ENCODE data around the gene C1orf198. TPM values are rescaled to one million over a fixed set of nuclear protein-coding genes. Genes with fewer than 3 reads are reported as not detected.

The C1orf198 gene
- polyA plus RNA-seq, 2 donors, result 7.8 to 10.0 TPM

DNA sequence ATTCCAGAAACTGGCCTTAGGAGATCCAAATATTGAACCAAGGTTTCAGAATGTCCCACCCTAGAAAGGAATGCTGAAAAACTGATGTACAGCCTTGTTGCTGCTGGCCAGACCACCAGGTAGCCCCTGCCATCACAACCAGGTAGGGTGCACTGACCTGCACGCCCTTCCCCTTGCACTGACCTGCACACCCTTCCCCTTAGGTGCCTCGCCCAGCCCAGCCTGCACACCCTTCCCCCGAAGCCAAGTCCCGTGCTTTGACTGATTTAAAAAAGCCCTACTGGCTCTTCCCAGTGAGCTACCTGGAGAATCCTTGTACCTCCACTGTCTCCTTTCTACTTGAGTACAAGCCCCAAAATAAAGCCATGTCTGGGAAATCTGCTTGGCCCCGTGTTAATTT, 26.3 kb upstream of the C1orf198 start:
- Histone ChIP-seq H3K27me3 (ENCODE audit: control insufficient read depth in 1 of 2, insufficient read depth in 2 of 2, low read length in 2 of 2) (no peaks in the 10 kb centered on the region), H3K9me3 (ENCODE audit: control insufficient read depth in 2 of 2, insufficient read depth in 1 of 2, low read depth in 1 of 2, low read length in 1 of 2) (no peaks in the 10 kb centered on the region), H3K4me1 (ENCODE audit: control insufficient read depth in 2 of 2, insufficient read depth in 2 of 2, low read length in 1 of 2) (no peaks in the 10 kb centered on the region), H3K4me3 (ENCODE audit: low read depth in 1 of 2, low read length in 2 of 2) (no peak overlapping the region), H3K36me3 (ENCODE audit: control insufficient read depth in 2 of 2, insufficient read depth in 2 of 2, low read length in 1 of 2) (no peaks in the 10 kb centered on the region), H3K27ac (ENCODE audit: low read depth in 2 of 2, low read length in 1 of 2) (no peak overlapping the region)
- 79 to 85% methylated on average over 5 of the region's 5 CpGs for WGBS, 2 donors

DNA sequence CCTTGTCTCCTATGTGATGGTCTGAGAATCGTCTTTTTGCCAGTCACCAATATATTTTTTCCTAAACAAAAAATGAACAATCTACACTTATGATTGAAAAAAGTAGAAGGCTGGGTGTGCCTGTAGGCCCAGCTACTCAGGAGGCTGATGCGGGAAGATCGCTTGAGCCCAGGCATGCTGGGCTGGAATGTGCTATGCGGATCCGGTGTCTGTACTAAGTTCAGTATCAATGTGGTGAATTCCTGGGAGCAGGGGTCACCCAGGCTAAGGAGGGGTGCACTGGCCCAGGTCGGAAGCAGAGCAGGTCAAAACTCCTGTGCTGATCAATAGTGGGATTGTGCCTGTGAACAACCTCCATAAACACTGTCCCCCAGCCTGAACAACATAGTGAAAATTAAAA, 25.7 kb upstream of the C1orf198 start:
- 90 to 93% methylated on average over 6 of the region's 6 CpGs for WGBS, 2 donors
- Histone ChIP-seq H3K27ac (ENCODE audit: low read depth in 2 of 2, low read length in 1 of 2) (no peak overlapping the region), H3K27me3 (ENCODE audit: control insufficient read depth in 1 of 2, insufficient read depth in 2 of 2, low read length in 2 of 2) (no peaks in the 10 kb centered on the region), H3K4me1 (ENCODE audit: control insufficient read depth in 2 of 2, insufficient read depth in 2 of 2, low read length in 1 of 2) (no peaks in the 10 kb centered on the region), H3K9me3 (ENCODE audit: control insufficient read depth in 2 of 2, insufficient read depth in 1 of 2, low read depth in 1 of 2, low read length in 1 of 2) (no peaks in the 10 kb centered on the region), H3K4me3 (ENCODE audit: low read depth in 1 of 2, low read length in 2 of 2) (no peak overlapping the region), H3K36me3 (ENCODE audit: control insufficient read depth in 2 of 2, insufficient read depth in 2 of 2, low read length in 1 of 2) (no peaks in the 10 kb centered on the region)

DNA sequence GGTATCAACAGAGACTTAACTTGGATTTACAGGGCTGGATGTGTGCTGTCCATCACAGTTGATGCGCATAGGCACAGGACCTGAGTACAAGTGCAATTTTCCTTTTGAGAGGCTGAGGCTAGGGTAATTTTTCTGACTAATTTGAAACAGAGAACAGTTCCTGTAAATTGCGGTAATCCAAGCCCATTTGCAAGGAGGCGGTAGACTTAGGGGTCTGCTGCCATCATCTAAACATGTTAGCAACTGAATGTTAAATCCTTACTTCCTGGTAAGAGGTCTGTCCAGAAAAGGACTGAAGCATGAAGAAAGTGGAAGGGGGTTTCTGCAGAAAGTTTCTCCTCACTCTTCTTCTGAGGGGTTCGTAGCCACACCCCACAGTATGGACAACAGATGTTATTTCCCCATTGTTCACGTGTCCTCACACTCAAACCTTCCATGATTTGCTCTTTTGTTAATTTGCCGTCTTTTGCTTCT, 23.7 kb upstream of the C1orf198 start:
- no peak overlapping the region for H3K27ac ChIP-seq (ENCODE audit: low read depth in 2 of 2, low read length in 1 of 2)
- 74 to 80% methylated on average over 6 of the region's 6 CpGs for WGBS, 2 donors
- H3K4me3 ChIP-seq (ENCODE audit: low read depth in 1 of 2, low read length in 2 of 2), result no peak overlapping the region
- H3K9me3 ChIP-seq (ENCODE audit: control insufficient read depth in 2 of 2, insufficient read depth in 1 of 2, low read depth in 1 of 2, low read length in 1 of 2), result no peaks in the 10 kb centered on the region
- no peaks in the 10 kb centered on the region for H3K4me1 ChIP-seq (ENCODE audit: control insufficient read depth in 2 of 2, insufficient read depth in 2 of 2, low read length in 1 of 2)
- no peaks in the 10 kb centered on the region for H3K27me3 ChIP-seq (ENCODE audit: control insufficient read depth in 1 of 2, insufficient read depth in 2 of 2, low read length in 2 of 2)
- no peaks in the 10 kb centered on the region for H3K36me3 ChIP-seq (ENCODE audit: control insufficient read depth in 2 of 2, insufficient read depth in 2 of 2, low read length in 1 of 2)

DNA sequence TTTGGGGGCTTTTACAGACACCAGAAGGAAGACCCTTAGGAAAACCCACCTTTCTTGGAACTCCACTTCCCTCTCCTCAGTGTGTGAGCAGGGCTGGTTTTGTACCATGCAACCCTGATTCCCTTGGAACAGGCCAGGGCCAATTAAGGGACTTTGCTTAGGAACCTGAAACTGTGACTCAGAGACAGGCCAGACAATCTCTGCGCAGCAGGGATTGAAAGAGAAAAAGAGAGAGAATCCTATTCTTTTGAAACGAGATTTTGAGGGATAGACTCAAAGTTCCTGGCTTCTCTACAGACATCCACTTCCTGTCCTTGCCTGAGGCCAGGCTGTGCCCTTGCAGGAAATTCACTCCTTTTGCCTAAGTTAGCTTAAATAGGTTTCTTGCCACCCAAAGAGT, 23.1 kb upstream of the C1orf198 start:
- peak overlapping the region in 1 of 2 donors; percentile 27 for H3K27ac ChIP-seq (ENCODE audit: low read depth in 2 of 2, low read length in 1 of 2)
- H3K36me3 ChIP-seq (ENCODE audit: control insufficient read depth in 2 of 2, insufficient read depth in 2 of 2, low read length in 1 of 2), result no peaks in the 10 kb centered on the region
- H3K4me1 ChIP-seq (ENCODE audit: control insufficient read depth in 2 of 2, insufficient read depth in 2 of 2, low read length in 1 of 2), result no peaks in the 10 kb centered on the region
- H3K27me3 ChIP-seq (ENCODE audit: control insufficient read depth in 1 of 2, insufficient read depth in 2 of 2, low read length in 2 of 2), result no peaks in the 10 kb centered on the region
- no peaks in the 10 kb centered on the region for H3K9me3 ChIP-seq (ENCODE audit: control insufficient read depth in 2 of 2, insufficient read depth in 1 of 2, low read depth in 1 of 2, low read length in 1 of 2)
- WGBS, 2 donors, result 25 to 44% methylated on average over 2 of the region's 2 CpGs
- no peak overlapping the region for H3K4me3 ChIP-seq (ENCODE audit: low read depth in 1 of 2, low read length in 2 of 2)

DNA sequence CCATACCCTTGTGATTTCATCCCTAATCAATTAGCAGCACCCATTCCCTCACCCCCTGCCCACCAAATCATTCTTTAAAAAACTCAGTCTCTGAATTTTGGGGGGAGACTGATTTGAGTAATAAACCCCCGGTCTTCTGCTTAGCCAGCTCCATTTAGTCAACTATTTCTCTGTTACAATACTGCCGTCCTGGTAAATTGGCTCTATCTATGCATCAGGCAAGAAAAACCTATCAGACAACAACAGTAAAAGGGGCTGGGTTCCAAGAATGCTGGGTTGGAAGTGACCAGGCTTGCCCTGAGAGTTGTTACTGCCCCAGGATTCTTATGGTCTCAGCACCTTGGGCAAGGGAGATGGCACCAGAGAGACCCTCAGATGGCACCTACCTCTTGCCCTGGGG, 16.3 kb upstream of the C1orf198 start:
- Histone ChIP-seq H3K36me3 (ENCODE audit: control insufficient read depth in 2 of 2, insufficient read depth in 2 of 2, low read length in 1 of 2) (no peaks in the 10 kb centered on the region), H3K4me3 (ENCODE audit: low read depth in 1 of 2, low read length in 2 of 2) (no peak overlapping the region), H3K4me1 (ENCODE audit: control insufficient read depth in 2 of 2, insufficient read depth in 2 of 2, low read length in 1 of 2) (no peaks in the 10 kb centered on the region), H3K27me3 (ENCODE audit: control insufficient read depth in 1 of 2, insufficient read depth in 2 of 2, low read length in 2 of 2) (no peaks in the 10 kb centered on the region), H3K27ac (ENCODE audit: low read depth in 2 of 2, low read length in 1 of 2) (no peak overlapping the region), H3K9me3 (ENCODE audit: control insufficient read depth in 2 of 2, insufficient read depth in 1 of 2, low read depth in 1 of 2, low read length in 1 of 2) (peaks cover 8 to 10% of the 10 kb centered on the region in 2 donors)
- 88 to 90% methylated on average over 2 of the region's 2 CpGs for WGBS, 2 donors

DNA sequence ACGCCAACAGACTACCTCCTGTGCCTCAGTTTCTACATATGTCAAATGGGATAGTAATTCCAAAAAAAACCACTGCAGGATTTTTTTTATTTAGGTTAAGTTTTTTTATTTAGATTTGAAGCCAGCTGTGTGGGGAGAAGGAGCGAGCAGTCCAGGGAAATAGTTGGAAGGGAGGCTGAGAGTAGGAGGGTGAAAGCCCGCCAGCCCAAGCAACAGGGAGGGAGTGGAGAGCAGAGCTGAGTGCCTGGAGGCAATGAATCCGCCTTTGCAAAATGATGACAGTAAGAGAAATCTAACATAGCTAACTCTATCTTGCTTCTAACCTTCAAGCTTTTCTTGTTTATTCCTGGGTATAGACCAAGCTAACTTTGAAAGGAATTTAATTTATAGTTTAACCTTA, 15.6 kb upstream of the C1orf198 start:
- WGBS, 2 donors, result 63 to 73% methylated on average over 4 of the region's 4 CpGs
- H3K27me3 ChIP-seq (ENCODE audit: control insufficient read depth in 1 of 2, insufficient read depth in 2 of 2, low read length in 2 of 2), result no peaks in the 10 kb centered on the region
- H3K4me1 ChIP-seq (ENCODE audit: control insufficient read depth in 2 of 2, insufficient read depth in 2 of 2, low read length in 1 of 2), result no peaks in the 10 kb centered on the region
- H3K4me3 ChIP-seq (ENCODE audit: low read depth in 1 of 2, low read length in 2 of 2), result no peak overlapping the region
- peaks cover 8 to 10% of the 10 kb centered on the region in 2 donors for H3K9me3 ChIP-seq (ENCODE audit: control insufficient read depth in 2 of 2, insufficient read depth in 1 of 2, low read depth in 1 of 2, low read length in 1 of 2)
- H3K27ac ChIP-seq (ENCODE audit: low read depth in 2 of 2, low read length in 1 of 2), result no peak overlapping the region
- no peaks in the 10 kb centered on the region for H3K36me3 ChIP-seq (ENCODE audit: control insufficient read depth in 2 of 2, insufficient read depth in 2 of 2, low read length in 1 of 2)

DNA sequence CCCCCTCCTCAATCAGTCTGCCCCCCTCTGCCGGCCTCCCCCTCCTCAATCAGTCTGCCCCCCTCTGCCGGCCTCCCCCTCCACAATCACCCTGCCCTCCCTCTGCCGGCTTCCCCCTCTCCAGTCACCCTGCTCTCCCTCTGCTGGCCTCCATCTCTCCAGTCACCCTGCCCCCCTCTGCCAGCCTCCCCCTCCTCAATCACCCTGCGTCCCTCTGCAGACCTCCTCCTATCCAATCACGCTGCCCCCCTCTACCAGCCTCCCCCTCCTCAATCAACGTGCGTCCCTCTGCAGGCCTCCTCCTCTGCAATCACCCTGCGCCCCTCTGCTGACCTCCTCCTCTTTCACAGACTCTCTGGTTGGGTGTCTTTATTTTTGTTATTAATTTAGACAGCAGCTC, 11.5 kb upstream of the C1orf198 start:
- 47 to 54% methylated on average over 8 of the region's 8 CpGs for WGBS, 2 donors
- H3K4me3 ChIP-seq (ENCODE audit: low read depth in 1 of 2, low read length in 2 of 2), result no peak overlapping the region
- no peaks in the 10 kb centered on the region for H3K36me3 ChIP-seq (ENCODE audit: control insufficient read depth in 2 of 2, insufficient read depth in 2 of 2, low read length in 1 of 2)
- H3K27ac ChIP-seq (ENCODE audit: low read depth in 2 of 2, low read length in 1 of 2), result no peak overlapping the region
- H3K9me3 ChIP-seq (ENCODE audit: control insufficient read depth in 2 of 2, insufficient read depth in 1 of 2, low read depth in 1 of 2, low read length in 1 of 2), result peaks cover under 1 to 1% of the 10 kb centered on the region in 2 donors
- no peaks in the 10 kb centered on the region for H3K27me3 ChIP-seq (ENCODE audit: control insufficient read depth in 1 of 2, insufficient read depth in 2 of 2, low read length in 2 of 2)
- peaks cover 0 to 4% of the 10 kb centered on the region in 2 donors for H3K4me1 ChIP-seq (ENCODE audit: control insufficient read depth in 2 of 2, insufficient read depth in 2 of 2, low read length in 1 of 2)

DNA sequence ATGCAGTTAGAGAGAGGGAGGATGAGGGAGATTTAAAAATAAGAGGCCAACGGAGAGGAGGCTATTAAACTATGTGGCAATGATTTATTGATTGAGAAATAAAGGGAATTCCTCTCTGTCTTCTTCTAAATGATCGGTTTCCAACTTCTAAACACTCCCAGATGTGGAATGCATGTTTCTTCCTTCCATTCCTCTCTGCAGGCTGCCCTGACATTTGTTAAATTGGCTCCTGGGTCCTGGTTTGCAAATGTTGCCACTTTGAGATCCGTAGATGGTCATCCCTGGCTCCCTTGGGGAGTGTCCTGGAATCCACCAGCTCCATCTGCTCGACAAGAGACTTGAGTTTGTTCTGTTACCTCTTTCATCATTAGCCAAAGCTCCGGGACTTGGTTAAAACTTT, 10.3 kb upstream of the C1orf198 start:
- peaks cover 0 to 4% of the 10 kb centered on the region in 2 donors for H3K4me1 ChIP-seq (ENCODE audit: control insufficient read depth in 2 of 2, insufficient read depth in 2 of 2, low read length in 1 of 2)
- no peaks in the 10 kb centered on the region for H3K36me3 ChIP-seq (ENCODE audit: control insufficient read depth in 2 of 2, insufficient read depth in 2 of 2, low read length in 1 of 2)
- 26 to 47% methylated on average over 5 of the region's 5 CpGs for WGBS, 2 donors
- no peaks in the 10 kb centered on the region for H3K9me3 ChIP-seq (ENCODE audit: control insufficient read depth in 2 of 2, insufficient read depth in 1 of 2, low read depth in 1 of 2, low read length in 1 of 2)
- H3K27ac ChIP-seq (ENCODE audit: low read depth in 2 of 2, low read length in 1 of 2), result no peak overlapping the region
- H3K27me3 ChIP-seq (ENCODE audit: control insufficient read depth in 1 of 2, insufficient read depth in 2 of 2, low read length in 2 of 2), result no peaks in the 10 kb centered on the region
- H3K4me3 ChIP-seq (ENCODE audit: low read depth in 1 of 2, low read length in 2 of 2), result no peak overlapping the region

DNA sequence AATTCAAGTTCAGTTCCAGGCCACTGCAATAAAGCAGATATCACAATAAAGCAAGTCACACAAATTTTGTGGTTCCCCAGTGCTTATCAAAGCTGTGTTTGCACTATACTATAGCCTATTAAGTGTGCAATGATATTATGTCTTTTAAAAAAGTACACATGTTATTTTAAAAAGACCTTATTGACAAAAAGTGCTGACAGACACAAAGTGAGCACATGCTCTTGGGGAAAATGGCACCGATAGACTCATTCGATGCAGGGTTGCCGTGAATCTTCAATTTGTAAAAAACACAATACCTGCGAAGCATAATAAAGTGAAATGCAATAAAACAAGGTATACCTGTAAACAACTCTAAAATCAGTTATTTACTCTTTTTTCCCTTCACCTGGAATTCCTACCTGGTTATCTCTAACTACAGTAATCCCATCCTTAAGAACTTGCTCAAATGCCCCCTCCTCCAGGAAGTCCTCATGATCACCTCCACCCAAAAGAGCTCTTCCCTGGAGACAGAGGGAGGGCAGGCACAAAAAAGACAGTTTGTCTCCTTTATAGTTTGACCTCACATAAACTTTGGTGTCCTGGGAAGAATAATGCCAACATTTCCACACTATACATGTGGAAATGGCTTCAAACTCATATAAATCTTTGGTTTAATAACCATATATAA, 9.7 kb upstream of the C1orf198 start:
- 94 to 95% methylated on average over 4 of the region's 4 CpGs for WGBS, 2 donors
- Histone ChIP-seq H3K27ac (ENCODE audit: low read depth in 2 of 2, low read length in 1 of 2) (no peak overlapping the region), H3K4me1 (ENCODE audit: control insufficient read depth in 2 of 2, insufficient read depth in 2 of 2, low read length in 1 of 2) (peaks cover 0 to 4% of the 10 kb centered on the region in 2 donors), H3K4me3 (ENCODE audit: low read depth in 1 of 2, low read length in 2 of 2) (no peak overlapping the region), H3K36me3 (ENCODE audit: control insufficient read depth in 2 of 2, insufficient read depth in 2 of 2, low read length in 1 of 2) (no peaks in the 10 kb centered on the region), H3K27me3 (ENCODE audit: control insufficient read depth in 1 of 2, insufficient read depth in 2 of 2, low read length in 2 of 2) (no peaks in the 10 kb centered on the region), H3K9me3 (ENCODE audit: control insufficient read depth in 2 of 2, insufficient read depth in 1 of 2, low read depth in 1 of 2, low read length in 1 of 2) (no peaks in the 10 kb centered on the region)

Data from esophagus (tissue), 2 donors.